H9 (cell line): ENCODE results near the gene TENT5C. TPM values are rescaled to one million over a fixed set of nuclear protein-coding genes. Genes with fewer than 3 reads are reported as not detected.

Source experiments
- DNase-seq: peaks from one replicate; pipeline ENCODE4 v3.0.0-alpha.2; 2017
- H2AFZ ChIP-seq: one replicate; pipeline ENCODE4 v1.6.1; 2013; ENCODE audit warnings: mild to moderate bottlenecking, low read length, control low read depth, moderate library complexity
- H2AK5ac ChIP-seq: 2 replicates; pipeline ENCODE4 v1.6.1; 2013; ENCODE audit warnings: low read length, control low read depth, mixed read lengths; ENCODE audit not compliant: insufficient read length
- H2BK120ac ChIP-seq: one replicate; pipeline ENCODE4 v1.6.1; 2013; ENCODE audit warnings: low read depth, mild to moderate bottlenecking, low read length, control low read depth, inconsistent platforms; ENCODE audit not compliant: poor library complexity, severe bottlenecking
- H2BK12ac ChIP-seq: 2 replicates; pipeline ENCODE4 v1.6.1; 2013; ENCODE audit warnings: low read length, control low read depth, mixed read lengths, low read depth; ENCODE audit not compliant: insufficient read length
- H2BK15ac ChIP-seq: 2 replicates; pipeline ENCODE4 v1.6.1; 2013; ENCODE audit warnings: low read depth, low read length, control low read depth
- H2BK20ac ChIP-seq: one replicate; pipeline ENCODE4 v1.6.1; 2013; ENCODE audit warnings: low read depth, mild to moderate bottlenecking, low read length, control low read depth, inconsistent platforms; ENCODE audit not compliant: poor library complexity, severe bottlenecking
- H2BK5ac ChIP-seq: 2 replicates; pipeline ENCODE4 v1.6.1; 2013; ENCODE audit warnings: low read length, control low read depth, mixed read lengths; ENCODE audit not compliant: insufficient read length
- H3K14ac ChIP-seq: 2 replicates; pipeline ENCODE4 v1.6.1; 2013; ENCODE audit warnings: low read length, control low read depth; ENCODE audit not compliant: insufficient read depth
- H3K18ac ChIP-seq: 2 replicates; pipeline ENCODE4 v1.6.1; 2013; ENCODE audit warnings: low read depth, mild to moderate bottlenecking, mixed read lengths, low read length, control low read depth; ENCODE audit not compliant: insufficient read length
- H3K23ac ChIP-seq: 2 replicates; pipeline ENCODE4 v1.6.1; 2013; ENCODE audit warnings: low read length, control low read depth, mixed read lengths, low read depth; ENCODE audit not compliant: insufficient read length
- H3K23me2 ChIP-seq: 2 replicates; pipeline ENCODE4 v1.6.1; 2013; ENCODE audit warnings: low read depth, mild to moderate bottlenecking, mixed read lengths, low read length, control low read depth; ENCODE audit not compliant: insufficient read length, poor library complexity, severe bottlenecking
- H3K27ac ChIP-seq: 2 replicates; pipeline ENCODE4 v1.5.1; 2013; ENCODE audit warnings: low read length, control low read depth, mixed read lengths, low read depth; ENCODE audit not compliant: insufficient read length
- H3K27me3 ChIP-seq: 2 replicates; pipeline ENCODE4 v1.6.1; 2013; ENCODE audit warnings: low read length, control low read depth, inconsistent platforms; ENCODE audit not compliant: insufficient read depth
- H3K4ac ChIP-seq: 2 replicates; pipeline ENCODE4 v1.6.1; 2013; ENCODE audit warnings: low read depth, mild to moderate bottlenecking, control low read depth, inconsistent platforms, low read length, moderate library complexity
- H3K4me1 ChIP-seq: 2 replicates; pipeline ENCODE4 v1.6.1; 2013; ENCODE audit warnings: low read length, control low read depth, inconsistent platforms; ENCODE audit not compliant: insufficient read depth
- H3K4me2 ChIP-seq: 2 replicates; pipeline ENCODE4 v1.6.1; 2013; ENCODE audit warnings: low read length, control low read depth, mixed read lengths; ENCODE audit not compliant: insufficient read length, insufficient read depth
- H3K56ac ChIP-seq: 2 replicates; pipeline ENCODE4 v1.6.1; 2013; ENCODE audit warnings: low read depth, mild to moderate bottlenecking, mixed read lengths, low read length, control low read depth; ENCODE audit not compliant: insufficient read length
- H3K79me1 ChIP-seq: 2 replicates; pipeline ENCODE4 v1.6.1; 2013; ENCODE audit warnings: low read depth, mild to moderate bottlenecking, moderate library complexity, low read length, control low read depth, inconsistent platforms; ENCODE audit not compliant: insufficient read depth, poor library complexity, severe bottlenecking
- H3K79me2 ChIP-seq: 2 replicates; pipeline ENCODE4 v1.6.1; 2013; ENCODE audit warnings: low read length, control low read depth, inconsistent platforms; ENCODE audit not compliant: insufficient read depth
- H3K9ac ChIP-seq: 2 replicates; pipeline ENCODE4 v1.6.1; 2013; ENCODE audit warnings: low read length, control low read depth, mixed read lengths; ENCODE audit not compliant: insufficient read length; ENCODE audit errors: extremely low read depth
- H3K9me3 ChIP-seq: one replicate; pipeline ENCODE4 v1.6.1; 2013; ENCODE audit warnings: low read depth, low read length, inconsistent platforms; ENCODE audit not compliant: control insufficient read depth
- H3T11ph ChIP-seq: one replicate; pipeline ENCODE4 v1.6.1; 2013; ENCODE audit warnings: mild to moderate bottlenecking, low read length, control low read depth, inconsistent platforms
- H4K20me1 ChIP-seq: one replicate; pipeline ENCODE4 v1.6.1; 2013; ENCODE audit not compliant: control insufficient read depth, insufficient read length, insufficient read depth
- H4K5ac ChIP-seq: 2 replicates; pipeline ENCODE4 v1.6.1; 2013; ENCODE audit warnings: low read depth, mild to moderate bottlenecking, mixed read lengths, low read length, control low read depth; ENCODE audit not compliant: insufficient read length
- H4K8ac ChIP-seq: replicated peaks from 2 replicates; pipeline ENCODE4 v1.6.1; 2013; ENCODE audit warnings: low read length, control low read depth, mixed read lengths, low read depth; ENCODE audit not compliant: insufficient read length
- H4K91ac ChIP-seq: 2 replicates; pipeline ENCODE4 v1.6.1; 2013; ENCODE audit warnings: low read depth, mild to moderate bottlenecking, moderate library complexity, mixed read lengths, low read length, control low read depth; ENCODE audit not compliant: insufficient read length
- H3K27ac Mint-ChIP-seq, 3 experiments: 2 replicates in 2 of 3; 3 replicates in 1 of 3; pipeline ENCODE4 v1.8.0; 2020 to 2021; ENCODE audit warnings: mixed read lengths in 3 of 3, mild to moderate bottlenecking in 1 of 3, moderate library complexity in 1 of 3
- H3K27me3 Mint-ChIP-seq: 2 replicates; pipeline ENCODE4 v1.8.0; 2021; ENCODE audit warnings: low read depth, mild to moderate bottlenecking, moderate library complexity, mixed read lengths
- H3K36me3 Mint-ChIP-seq, 3 experiments: 2 replicates in 2 of 3; 3 replicates in 1 of 3; pipeline ENCODE4 v1.8.0; 2020 to 2021; ENCODE audit warnings: low read depth in 3 of 3, mixed read lengths in 3 of 3; ENCODE audit not compliant: insufficient read depth in 1 of 3
- H3K4me1 Mint-ChIP-seq, 2 experiments: 2 replicates each; pipeline ENCODE4 v1.8.0; 2020; ENCODE audit warnings: mixed read lengths in 2 of 2
- H3K4me3 Mint-ChIP-seq, 2 experiments: 2 replicates in 1 of 2; 3 replicates in 1 of 2; pipeline ENCODE4 v1.8.0; 2020 to 2021; ENCODE audit warnings: mild to moderate bottlenecking in 2 of 2, mixed read lengths in 2 of 2, moderate library complexity in 1 of 2
- H3K9me3 Mint-ChIP-seq, 2 experiments: 2 replicates in 1 of 2; 3 replicates in 1 of 2; pipeline ENCODE4 v1.8.0; 2020; ENCODE audit warnings: mild to moderate bottlenecking in 2 of 2, mixed read lengths in 2 of 2, moderate library complexity in 1 of 2
- WGBS: extraction: QIAGEN DNeasy Blood & Tissue Kit; methylation state at CpG from one replicate; pipeline ENCODE4 v1.1.7; 2013; ENCODE audit warnings: missing lambda C conversion rate, low lambda C conversion rate, mixed read lengths; ENCODE audit not compliant: insufficient read length; ENCODE audit errors: extremely low coverage; 5-methylcytosine and 5-hydroxymethylcytosine counted together
- total RNA-seq: library from RNA; stranded (reverse); gene quantifications from 2 replicates; pipeline ENCODE4 v1.2.1, GENCODE V29; 2021
- TF ChIP-seq, protein P1 (sequence below): fragments of 200-600 bp; sonication (generic); conservative IDR thresholded peaks from 3 replicates; pipeline ENCODE4 v1.8.0; 2021; ENCODE audit warnings: antibody characterized with exemption, mild to moderate bottlenecking

The TENT5C gene
- total RNA-seq, 1 experiment from 2014 or later, result 0.37 TPM

DNA sequence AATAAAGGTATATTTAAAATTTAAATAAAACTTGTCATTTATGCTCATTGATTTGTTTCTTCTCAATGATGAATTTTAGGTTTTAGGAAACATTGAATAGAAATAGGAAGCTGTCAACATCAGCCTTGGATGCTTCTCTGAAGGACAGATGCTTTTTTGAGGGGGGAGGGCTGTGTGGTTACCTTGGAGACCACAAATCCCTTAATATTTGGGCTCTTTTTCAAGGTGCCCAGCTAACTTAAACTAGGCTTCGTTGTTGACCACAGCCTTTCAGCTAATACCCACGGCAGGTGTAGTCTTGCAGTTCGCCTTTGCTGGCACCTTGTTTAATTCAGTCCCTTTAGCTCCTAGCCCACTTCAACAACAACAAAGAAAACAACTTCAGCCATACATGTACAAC lies 22.5 kb downstream of the TENT5C start:
- no peaks in the 10 kb centered on the region; a peak in 1 of 7 replicates for H3K36me3 Mint-ChIP-seq
- no peak overlapping the region for H3K4me3 Mint-ChIP-seq
- Histone ChIP-seq H4K91ac (no peak overlapping the region), H2BK15ac (no peak overlapping the region), H3K18ac (no peak overlapping the region), H2BK20ac (no peak overlapping the region), H3K4me1 (peaks cover 2% of the 10 kb centered on the region; the same call in 1 of the 2 replicates), H2AK5ac (no peak overlapping the region), H3K27ac (no peak overlapping the region), H3K4me2 (no peak overlapping the region), H2AFZ (no peak overlapping the region), H2BK5ac (no peak overlapping the region), H3K14ac (no peak overlapping the region), H3K9me3 (no peaks in the 10 kb centered on the region), H3K27me3 (no peaks in the 10 kb centered on the region; the same call in 1 of the 2 replicates), H4K8ac (no peak overlapping the region), H3K79me2 (no peaks in the 10 kb centered on the region), H3K23ac (no peak overlapping the region), H3T11ph (no peak overlapping the region), H3K4ac (no peak overlapping the region), H3K56ac (no peak overlapping the region), H4K5ac (no peak overlapping the region), H3K79me1 (no peaks in the 10 kb centered on the region), H4K20me1 (no peaks in the 10 kb centered on the region), H2BK120ac (no peak overlapping the region), H3K9ac (no peak overlapping the region), H2BK12ac (no peak overlapping the region), H3K23me2 (no peaks in the 10 kb centered on the region)
- no peaks in the 10 kb centered on the region for H3K9me3 Mint-ChIP-seq
- no peak overlapping the region for H3K27ac Mint-ChIP-seq
- TF ChIP-seq, protein P1, sequence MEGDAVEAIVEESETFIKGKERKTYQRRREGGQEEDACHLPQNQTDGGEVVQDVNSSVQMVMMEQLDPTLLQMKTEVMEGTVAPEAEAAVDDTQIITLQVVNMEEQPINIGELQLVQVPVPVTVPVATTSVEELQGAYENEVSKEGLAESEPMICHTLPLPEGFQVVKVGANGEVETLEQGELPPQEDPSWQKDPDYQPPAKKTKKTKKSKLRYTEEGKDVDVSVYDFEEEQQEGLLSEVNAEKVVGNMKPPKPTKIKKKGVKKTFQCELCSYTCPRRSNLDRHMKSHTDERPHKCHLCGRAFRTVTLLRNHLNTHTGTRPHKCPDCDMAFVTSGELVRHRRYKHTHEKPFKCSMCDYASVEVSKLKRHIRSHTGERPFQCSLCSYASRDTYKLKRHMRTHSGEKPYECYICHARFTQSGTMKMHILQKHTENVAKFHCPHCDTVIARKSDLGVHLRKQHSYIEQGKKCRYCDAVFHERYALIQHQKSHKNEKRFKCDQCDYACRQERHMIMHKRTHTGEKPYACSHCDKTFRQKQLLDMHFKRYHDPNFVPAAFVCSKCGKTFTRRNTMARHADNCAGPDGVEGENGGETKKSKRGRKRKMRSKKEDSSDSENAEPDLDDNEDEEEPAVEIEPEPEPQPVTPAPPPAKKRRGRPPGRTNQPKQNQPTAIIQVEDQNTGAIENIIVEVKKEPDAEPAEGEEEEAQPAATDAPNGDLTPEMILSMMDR, result no peak
- peaks cover 3% of the 10 kb centered on the region for H3K27me3 Mint-ChIP-seq
- H3K4me1 Mint-ChIP-seq, result peaks cover 29 to 34% of the 10 kb centered on the region in 2 experiments
- DNase-seq, result no peak
- no CpG with 5 or more reads among the region's 3 CpGs for WGBS
